ENCODE data around the gene ABCA6. TPM values are rescaled to one million over a fixed set of nuclear protein-coding genes. Genes with fewer than 3 reads are reported as not detected.

The ABCA6 gene
- total RNA-seq, 1 experiment from 2014 or later: 2.1 TPM

GRCh38 chr17:69043098-69043734, 98.5 kb downstream of the ABCA6 start:
- Histone ChIP-seq H3K4me3 (ENCODE audit: low read depth, low read length, poor library complexity, severe bottlenecking) (no peak overlapping the region), H3K36me3 (ENCODE audit: insufficient read depth, low read length, poor library complexity, severe bottlenecking) (no peaks in the 10 kb centered on the region), H3K4me1 (ENCODE audit: insufficient read depth, low read length, poor library complexity, severe bottlenecking) (no peaks in the 10 kb centered on the region), H3K27me3 (replicated peaks; ENCODE audit: insufficient read depth, low read depth, low read length, poor library complexity) (no peaks in the 10 kb centered on the region), H3K9me3 (ENCODE audit: low read depth, low read length, poor library complexity, severe bottlenecking) (no peaks in the 10 kb centered on the region), H3K27ac (ENCODE audit: low read depth, low read length, poor library complexity, severe bottlenecking) (no peak overlapping the region)
- no peak for DNase-seq (ENCODE audit: low spot score)
- intact Hi-C loops (cut with micrococcal nuclease; ENCODE audit: unreplicated experiment): no loop called here
- ChIA-PET CTCF (no interaction called here), POLR2A (ENCODE audit: low non-redundant PET) (no interaction called here)
- no peak for TF ChIP-seq CTCF (conservative IDR thresholded peaks at IDR 0.05; ENCODE audit: low read depth, low read length)
- BruUV-seq (replicated peaks): no TSS peak

- ChIA-PET POLR2A (ENCODE audit: low non-redundant PET) (no interaction called here), CTCF (no interaction called here)
- Histone ChIP-seq H3K4me1 (ENCODE audit: insufficient read depth, low read length, poor library complexity, severe bottlenecking) (no peaks in the 10 kb centered on the region), H3K4me3 (ENCODE audit: low read depth, low read length, poor library complexity, severe bottlenecking) (no peak overlapping the region), H3K27me3 (replicated peaks; ENCODE audit: insufficient read depth, low read depth, low read length, poor library complexity) (no peaks in the 10 kb centered on the region), H3K27ac (ENCODE audit: low read depth, low read length, poor library complexity, severe bottlenecking) (no peak overlapping the region), H3K36me3 (ENCODE audit: insufficient read depth, low read length, poor library complexity, severe bottlenecking) (no peaks in the 10 kb centered on the region), H3K9me3 (ENCODE audit: low read depth, low read length, poor library complexity, severe bottlenecking) (no peaks in the 10 kb centered on the region)
- BruUV-seq (replicated peaks): no TSS peak
- intact Hi-C loops (cut with micrococcal nuclease; ENCODE audit: unreplicated experiment): no loop called here
- DNase-seq (ENCODE audit: low spot score): no peak
- TF ChIP-seq EZH2 (IDR thresholded peaks at IDR 0.05; ENCODE audit: borderline replicate concordance, low read depth, low read length, poor library complexity, severe bottlenecking): no peak
These were observed 99.4 kb downstream of the ABCA6 start for GRCh38 chr17:69042308-69042707.

GRCh38 chr17:69031839-69032238, 109.9 kb downstream of the ABCA6 start:
- Histone ChIP-seq H3K27ac (ENCODE audit: low read depth, low read length, poor library complexity, severe bottlenecking) (no peak overlapping the region), H3K36me3 (ENCODE audit: insufficient read depth, low read length, poor library complexity, severe bottlenecking) (no peaks in the 10 kb centered on the region), H3K4me3 (ENCODE audit: low read depth, low read length, poor library complexity, severe bottlenecking) (no peak overlapping the region), H3K27me3 (replicated peaks; ENCODE audit: insufficient read depth, low read depth, low read length, poor library complexity) (no peaks in the 10 kb centered on the region), H3K4me1 (ENCODE audit: insufficient read depth, low read length, poor library complexity, severe bottlenecking) (no peaks in the 10 kb centered on the region), H3K9me3 (ENCODE audit: low read depth, low read length, poor library complexity, severe bottlenecking) (no peaks in the 10 kb centered on the region)
- no TSS peak for BruUV-seq (replicated peaks)
- intact Hi-C loops (cut with micrococcal nuclease; ENCODE audit: unreplicated experiment): no loop called here
- ChIA-PET POLR2A (ENCODE audit: low non-redundant PET) (no interaction called here), CTCF (no interaction called here)
- no peak for DNase-seq (ENCODE audit: low spot score)
- TF ChIP-seq CTCF (conservative IDR thresholded peaks at IDR 0.05; ENCODE audit: low read depth, low read length) (no peak), EZH2 (IDR thresholded peaks at IDR 0.05; ENCODE audit: borderline replicate concordance, low read depth, low read length, poor library complexity, severe bottlenecking) (no peak)

GRCh38 chr17:69030169-69030568, 111.5 kb downstream of the ABCA6 start:
- Histone ChIP-seq H3K9me3 (ENCODE audit: low read depth, low read length, poor library complexity, severe bottlenecking) (no peaks in the 10 kb centered on the region), H3K4me3 (ENCODE audit: low read depth, low read length, poor library complexity, severe bottlenecking) (no peak overlapping the region), H3K36me3 (ENCODE audit: insufficient read depth, low read length, poor library complexity, severe bottlenecking) (no peaks in the 10 kb centered on the region), H3K27me3 (replicated peaks; ENCODE audit: insufficient read depth, low read depth, low read length, poor library complexity) (no peaks in the 10 kb centered on the region), H3K4me1 (ENCODE audit: insufficient read depth, low read length, poor library complexity, severe bottlenecking) (no peaks in the 10 kb centered on the region), H3K27ac (ENCODE audit: low read depth, low read length, poor library complexity, severe bottlenecking) (no peak overlapping the region)
- DNase-seq (ENCODE audit: low spot score): no peak
- POLR2A ChIA-PET (ENCODE audit: low non-redundant PET): no interaction called here
- TF ChIP-seq EZH2 (IDR thresholded peaks at IDR 0.05; ENCODE audit: borderline replicate concordance, low read depth, low read length, poor library complexity, severe bottlenecking): no peak
- TF ChIP-seq CTCF (conservative IDR thresholded peaks at IDR 0.05; ENCODE audit: low read depth, low read length): no peak
- BruUV-seq (replicated peaks): no TSS peak
- intact Hi-C loops (cut with micrococcal nuclease; ENCODE audit: unreplicated experiment): no loop called here
- CTCF ChIA-PET: no interaction called here
